DMS114 treated with DMSO at 0.1 percent for 48 hours (cell line): ENCODE measurements around the gene SMIM32.

Experiments used
- DNase-seq: peaks from one replicate; lab custom pipeline; 2025; ENCODE audit not compliant: unreplicated experiment; lab: John Stamatoyannopoulos, UW

The SMIM32 gene

DNA sequence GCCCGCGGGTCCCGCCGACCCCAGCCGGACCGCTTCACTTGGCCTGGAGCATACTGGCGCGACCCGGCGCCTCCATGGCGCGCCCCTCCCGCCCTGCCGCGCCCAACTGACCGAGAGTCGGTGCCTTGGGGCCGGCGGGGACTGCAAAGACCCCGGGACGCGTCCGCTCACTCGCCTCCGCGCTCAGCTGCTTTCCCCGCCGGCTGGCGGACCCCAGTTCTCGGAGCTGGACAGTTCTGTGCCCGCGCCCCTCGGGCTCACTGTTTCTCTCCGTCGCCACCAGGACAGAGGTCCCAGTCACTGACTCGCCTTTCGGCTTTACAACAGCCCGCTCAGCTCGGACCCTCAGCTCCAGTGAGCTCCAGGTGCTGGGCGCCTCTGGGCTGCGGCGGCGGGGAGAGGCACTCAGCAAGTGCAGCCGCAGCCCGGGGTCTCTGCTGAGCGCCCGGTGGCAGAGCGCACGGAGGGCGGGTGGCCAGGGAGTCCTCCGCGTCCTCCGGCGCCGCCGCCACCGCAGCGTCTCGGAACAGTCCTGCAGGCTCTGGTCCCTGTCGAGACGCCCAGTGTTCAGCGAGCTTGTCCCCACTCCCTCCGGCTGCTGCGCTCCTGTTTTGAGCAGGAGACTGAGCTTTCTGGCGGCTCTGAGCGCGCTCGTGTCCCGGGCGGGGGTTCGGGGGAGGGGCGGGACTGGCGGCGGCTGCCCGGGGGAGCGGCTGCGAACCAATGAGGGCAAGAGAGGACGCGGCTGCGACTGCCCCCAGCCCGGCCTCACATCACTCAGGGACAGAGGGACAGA is at the start of gene SMIM32:
SMIM32 (minus strand) TSS at position 637 of the 796 bp plus-strand sequence. CDS start 638 bp downstream, outside the sequence.
- no peak for DNase-seq

DNA sequence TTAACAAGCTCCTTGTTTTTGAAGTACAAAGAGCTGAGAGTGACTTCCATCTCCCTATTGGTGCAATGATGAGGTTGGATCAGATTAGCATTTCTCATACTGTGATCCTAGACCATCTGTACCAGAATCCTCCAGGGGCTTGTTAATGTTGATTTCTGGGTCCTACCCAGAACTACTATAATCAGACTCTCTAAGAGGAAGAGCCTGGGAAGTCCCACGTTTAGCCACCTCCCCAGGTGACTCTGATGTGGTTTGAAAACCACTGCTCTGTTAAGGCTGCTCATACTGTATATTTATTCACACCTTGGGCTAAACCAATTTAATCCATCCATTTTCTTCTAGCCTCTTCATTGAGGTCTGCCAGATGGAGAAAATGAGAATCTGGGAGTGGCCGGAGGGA is 49.6 kb upstream of the SMIM32 start:
- DNase-seq: no peak

DNA sequence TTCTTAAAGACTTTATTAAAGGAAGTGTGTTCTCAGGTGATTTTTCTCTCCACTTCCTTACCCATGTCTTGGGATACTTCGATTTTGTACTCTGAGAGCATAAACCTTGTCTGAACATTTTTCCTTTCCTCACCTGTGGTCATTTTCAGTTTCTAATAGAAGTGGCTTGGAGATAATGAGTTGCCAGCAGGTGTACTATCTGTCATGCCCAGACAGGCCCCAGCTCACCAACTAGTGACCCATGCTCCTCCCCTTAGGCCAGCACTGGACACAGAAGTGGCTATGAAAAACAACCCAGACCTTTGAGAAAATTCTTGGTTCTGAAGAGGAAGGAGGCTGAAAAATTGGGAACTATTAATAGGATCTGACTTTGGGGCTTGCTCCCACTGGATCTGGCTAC is 49.2 kb upstream of the SMIM32 start:
- no peak for DNase-seq

DNA sequence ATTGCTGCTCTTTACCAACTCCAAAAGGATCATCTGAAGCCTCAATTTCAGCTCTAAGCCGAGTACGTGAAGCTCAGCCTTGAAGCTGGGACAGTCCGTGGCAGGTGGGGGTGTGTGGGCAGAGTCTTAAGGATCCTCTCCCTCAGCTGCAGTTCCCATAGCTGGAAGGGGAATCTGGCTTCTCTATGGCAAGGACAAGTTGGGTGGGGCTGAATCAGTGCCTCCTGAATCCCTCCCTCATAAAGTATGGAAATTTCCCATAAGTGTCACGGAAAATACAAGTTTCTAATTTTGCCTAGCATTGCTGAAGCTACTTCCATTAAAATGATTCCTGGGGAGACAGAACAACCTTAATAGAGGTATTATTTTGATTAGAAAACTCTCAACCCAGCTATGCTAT is 47.9 kb upstream of the SMIM32 start:
- DNase-seq: no peak

DNA sequence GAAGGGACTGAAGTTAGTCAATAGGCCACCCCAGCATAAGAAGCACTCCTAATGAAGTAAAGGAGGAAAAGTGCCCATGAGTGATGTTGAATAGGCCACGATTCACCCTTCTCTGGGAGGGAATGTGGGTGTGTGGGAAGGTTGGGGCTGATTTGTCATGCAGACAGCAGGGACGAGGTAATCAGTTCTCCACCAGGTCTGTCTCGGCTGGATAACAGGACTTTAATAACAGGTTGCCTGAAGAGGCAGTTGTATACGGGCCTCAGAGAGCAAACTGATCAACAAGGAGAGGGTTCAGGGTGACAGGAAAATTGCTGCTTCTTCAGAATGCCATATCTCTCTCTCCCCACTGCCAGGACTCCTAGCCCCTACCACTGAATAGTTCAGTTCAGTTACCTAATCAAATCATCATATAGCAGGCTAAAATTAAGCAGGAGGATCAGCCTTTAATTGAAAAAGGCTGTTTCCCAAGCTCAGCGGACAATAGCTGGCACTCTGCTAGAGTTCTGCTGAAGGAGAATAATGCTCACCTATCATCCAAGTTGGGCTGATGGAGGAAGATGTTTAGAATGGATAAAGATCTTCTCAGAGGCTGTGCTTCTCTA is 43.6 kb upstream of the SMIM32 start:
- no peak for DNase-seq

DNA sequence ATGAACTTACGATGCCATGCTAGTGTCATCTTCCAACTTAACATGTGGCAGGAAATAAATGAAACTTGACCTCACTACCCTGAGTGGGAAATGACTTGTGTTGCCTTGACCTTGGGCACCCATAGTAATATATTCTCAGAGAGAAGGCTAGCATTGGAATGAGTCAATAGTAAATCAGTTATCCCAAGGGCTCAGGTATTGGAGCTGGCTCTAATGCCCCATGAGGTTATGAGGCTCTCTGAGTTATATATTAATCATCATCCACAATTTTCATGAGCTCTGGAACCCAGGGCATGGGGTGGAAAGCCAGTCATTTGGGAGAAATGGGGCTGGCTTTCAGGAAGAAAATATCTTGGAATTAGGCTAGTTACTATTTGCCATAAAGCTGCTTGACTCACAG is 42.4 kb upstream of the SMIM32 start:
- no peak for DNase-seq

DNA sequence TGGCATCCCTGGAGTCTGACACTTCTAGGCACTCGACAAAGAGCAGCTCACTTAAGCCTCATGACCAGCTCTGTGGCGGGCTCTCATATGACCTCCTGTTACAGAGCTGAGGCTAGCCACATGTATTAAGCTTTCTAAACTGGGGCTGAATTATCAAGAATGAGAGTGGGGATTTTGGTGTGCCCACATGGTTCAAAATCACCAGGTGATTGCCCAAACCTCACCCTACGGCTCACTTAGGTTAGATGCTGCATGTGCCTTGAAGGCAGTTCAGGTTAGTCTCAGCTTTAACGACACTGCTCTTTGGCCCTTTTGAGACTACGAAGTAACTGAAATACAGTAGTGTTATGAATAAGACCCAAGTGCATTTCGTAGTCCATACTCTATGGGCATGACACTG is 39.4 kb upstream of the SMIM32 start:
- DNase-seq: no peak

DNA sequence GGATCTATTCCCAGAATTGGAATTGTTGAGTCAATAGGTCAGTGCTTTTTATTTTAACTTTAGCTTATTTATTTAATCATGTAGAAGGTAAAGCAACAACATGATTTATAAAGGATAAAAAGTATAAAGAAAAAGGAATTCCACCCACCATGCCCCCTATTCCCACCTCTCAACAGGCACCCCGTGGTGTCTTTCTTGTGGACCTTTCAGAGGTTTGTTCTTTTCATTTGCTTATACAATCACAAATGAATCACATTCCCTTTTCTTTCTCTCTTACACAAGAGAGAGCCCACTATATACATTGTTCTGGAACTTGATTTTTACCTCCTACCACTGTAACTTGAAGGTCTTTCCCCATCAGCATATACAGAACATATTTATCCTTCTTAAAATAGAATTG is 37.2 kb upstream of the SMIM32 start:
- DNase-seq: no peak

DNA sequence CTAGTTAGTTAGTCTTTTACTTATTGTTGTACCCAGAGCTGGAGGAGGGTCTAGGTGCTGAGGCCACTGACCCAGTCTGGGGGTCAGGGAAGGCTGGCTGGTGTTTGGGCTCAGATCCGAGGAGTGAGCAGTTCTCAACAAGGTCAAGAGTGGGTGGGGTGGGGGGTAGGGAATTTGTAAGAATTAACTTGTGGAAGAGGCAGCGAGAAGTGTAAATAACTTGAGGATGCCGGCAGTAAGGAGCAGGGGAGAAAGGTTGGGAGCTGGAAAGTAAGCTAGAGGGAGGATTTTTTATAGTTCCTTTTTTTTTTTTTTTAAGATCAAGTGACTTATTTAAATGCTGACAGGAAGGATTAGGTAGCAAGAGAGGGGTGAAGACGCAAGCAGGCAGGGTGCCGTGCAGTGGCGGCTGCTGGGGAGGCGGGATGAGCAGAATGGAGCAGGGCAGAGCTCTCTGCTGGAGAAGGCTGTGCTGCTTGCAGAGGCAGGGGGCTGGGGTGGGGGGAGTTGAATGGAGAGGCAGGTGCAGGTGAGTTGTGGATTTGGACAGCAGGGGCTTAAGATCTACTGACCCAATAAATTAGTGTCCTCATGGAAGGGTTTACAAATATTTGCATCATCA is 35.3 kb upstream of the SMIM32 start:
- DNase-seq: no peak

DNA sequence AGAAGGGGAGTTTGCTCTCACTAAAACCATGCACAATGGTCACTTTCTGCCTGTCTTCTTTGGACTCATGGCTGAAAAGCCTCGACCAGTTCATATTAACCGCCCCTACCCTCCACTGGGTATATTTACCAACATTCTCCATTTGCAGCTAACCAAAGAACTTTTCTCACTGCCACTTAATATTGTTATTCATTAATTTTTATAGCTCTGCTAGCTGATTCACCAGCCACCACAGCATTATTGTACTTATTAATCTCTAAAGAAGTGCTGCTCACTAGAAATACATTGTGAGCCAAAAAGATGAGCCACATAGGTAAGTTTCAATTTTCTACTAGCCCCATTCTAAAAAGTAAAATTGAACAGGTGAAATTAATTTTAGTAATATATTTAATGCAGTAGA is 33.4 kb upstream of the SMIM32 start:
- no peak for DNase-seq

DNA sequence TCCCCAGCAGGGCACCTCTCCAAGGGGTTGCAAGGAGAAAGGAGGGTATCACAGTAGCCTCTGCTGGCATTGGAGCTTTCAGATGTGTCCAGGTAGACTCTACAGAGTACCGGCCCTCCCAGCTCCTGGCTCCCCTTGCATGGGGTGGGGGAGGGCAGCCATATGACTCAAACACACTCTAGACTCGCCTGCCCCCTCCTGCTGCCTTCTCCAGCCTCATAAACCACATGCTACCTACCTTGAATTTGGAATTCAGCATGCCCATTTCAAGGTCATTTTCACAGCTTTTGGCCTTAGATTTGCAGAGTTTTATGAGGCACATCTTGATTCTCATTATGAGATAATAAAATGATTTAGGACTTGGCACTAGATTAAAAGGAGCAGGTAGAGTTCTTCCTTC is 32.8 kb upstream of the SMIM32 start:
- no peak for DNase-seq

DNA sequence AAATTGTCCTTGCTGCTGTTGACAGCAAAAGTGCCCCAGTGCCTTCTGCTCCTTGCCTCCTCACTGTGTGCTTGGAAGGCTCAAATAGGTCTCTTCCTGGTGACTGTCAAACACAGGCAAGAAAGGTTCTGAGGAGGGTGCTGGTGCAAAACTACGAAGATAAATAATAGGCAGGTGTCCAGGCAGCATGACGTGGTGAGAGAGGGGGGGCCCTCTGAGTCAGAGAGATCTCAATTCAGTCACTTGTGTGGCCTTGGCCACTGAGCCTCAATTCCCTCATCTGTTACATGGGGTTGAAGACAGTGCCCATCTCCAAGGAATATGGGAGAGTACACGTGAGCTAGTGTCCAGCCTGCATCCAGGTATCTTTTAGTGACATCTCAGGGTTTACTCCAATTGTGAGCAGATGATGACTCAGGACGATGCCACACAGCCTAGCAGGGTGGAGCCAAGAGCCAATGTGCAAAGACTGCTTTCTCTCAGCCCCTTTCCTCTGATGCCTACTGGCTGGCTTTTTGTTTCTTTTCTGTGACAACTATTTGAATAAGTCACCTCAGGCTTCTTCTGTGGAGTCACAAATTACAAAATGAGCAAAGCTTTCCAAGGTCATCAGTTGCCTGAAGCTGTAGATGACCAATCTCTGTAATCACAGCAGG is 29.7 kb upstream of the SMIM32 start:
- no peak for DNase-seq

DNA sequence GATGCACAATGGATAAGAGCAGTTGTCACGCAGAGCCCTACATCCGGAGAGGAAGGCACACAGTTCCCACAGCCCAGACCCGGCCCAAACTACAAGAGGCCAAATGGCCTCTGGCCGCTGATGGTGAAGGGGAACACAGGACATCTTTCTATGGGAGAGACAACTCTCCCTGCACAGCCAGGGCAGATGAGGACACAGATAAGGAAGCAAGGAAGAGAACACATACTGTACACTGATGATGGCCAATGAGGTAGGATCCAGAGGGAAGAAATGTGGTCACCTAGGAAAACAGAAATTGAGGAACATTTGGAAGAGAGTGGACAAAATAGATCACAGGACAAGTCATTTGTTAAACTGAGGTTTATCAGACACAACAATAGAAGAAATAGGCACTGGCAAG is 28.4 kb upstream of the SMIM32 start:
- DNase-seq: no peak

DNA sequence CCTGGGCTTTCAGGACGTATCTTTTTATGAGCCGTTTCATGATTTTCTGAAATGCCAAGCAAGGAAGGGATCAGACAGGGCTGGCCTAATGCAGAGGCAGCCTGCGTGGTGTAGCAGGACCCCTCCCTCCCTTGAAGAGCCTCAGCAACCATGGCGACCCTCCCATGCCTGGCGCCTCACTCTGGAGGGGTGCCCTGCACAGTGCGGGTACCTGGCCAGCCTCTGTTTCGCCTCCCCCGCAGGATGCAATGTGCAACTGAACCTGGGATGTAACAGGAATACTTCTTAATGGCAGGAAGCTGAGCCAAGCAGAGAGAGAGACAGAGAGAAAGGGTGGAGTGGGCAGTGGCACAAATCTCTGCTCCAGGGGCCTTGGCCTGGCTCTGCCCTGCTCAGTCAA is 23.3 kb upstream of the SMIM32 start:
- no peak for DNase-seq

DNA sequence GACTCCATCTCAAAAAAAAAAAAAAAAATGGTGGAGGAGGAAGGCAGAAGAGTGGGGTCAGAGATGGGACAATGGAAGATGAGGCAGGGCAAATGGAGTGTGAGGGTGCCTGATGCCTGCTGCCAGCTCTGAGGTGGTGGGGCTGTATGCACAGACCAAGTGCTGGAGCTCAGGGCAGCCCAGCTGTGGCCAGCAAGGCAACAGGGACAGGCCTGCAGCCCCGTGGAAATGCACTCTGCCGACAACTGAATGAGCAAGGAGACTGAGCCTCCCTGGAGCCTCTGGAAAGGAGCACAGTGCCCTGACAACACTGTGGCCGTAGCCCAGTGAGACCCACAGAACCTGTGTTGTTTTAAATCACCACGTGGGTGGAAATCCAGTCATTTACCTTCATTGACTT is 22.9 kb upstream of the SMIM32 start:
- no peak for DNase-seq

DNA sequence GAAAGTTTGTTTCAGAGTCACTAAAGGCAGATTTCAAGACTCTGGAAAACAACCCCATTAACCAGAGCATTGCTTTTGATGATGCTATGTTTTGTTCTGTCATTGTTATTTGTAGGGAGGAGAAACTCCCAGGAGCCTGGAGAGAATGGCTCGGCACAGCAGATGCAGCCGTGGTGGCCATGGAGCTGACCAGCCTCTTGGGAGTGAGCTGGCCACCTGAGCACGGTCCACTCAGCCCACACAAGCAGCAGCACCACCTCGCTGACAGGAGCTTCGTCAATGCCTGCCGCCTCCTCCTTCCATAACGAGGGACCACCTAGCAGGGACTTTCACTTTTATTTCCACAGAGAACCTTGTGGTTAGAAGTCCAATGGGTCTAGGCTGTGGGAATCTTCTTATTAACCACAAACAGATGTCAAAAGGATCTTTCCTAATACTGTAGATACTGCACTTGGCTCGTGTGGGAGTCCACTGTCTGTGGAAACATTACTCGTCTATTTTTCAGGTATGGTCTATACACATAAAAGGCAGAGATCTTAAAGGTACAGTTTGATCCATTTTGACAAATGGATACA is 21.0 kb upstream of the SMIM32 start:
- DNase-seq: no peak

DNA sequence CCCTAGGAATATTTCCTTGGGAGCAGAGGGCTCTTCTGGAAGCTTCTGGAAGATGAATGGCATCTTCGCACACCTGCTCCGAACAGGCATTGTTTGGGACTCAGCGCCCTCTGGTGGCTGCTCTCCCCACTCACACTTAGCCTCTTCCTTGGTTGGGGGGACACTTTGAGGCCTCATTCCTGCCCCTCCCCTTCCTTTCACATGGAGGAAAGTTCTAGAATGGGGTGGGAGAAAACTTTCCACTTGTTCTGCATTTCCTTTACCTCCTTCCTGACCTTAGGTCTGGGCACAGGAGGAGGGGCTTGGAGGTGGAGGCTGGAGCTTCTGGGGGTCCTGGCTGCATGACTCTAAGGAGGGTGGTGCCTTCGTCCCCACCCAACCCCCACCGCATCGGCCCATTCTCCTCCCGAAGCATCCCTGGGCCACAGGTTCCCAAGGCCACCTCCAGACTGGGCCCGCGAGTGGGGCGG is 19.3 kb upstream of the SMIM32 start:
- DNase-seq: peak; percentile 18

DNA sequence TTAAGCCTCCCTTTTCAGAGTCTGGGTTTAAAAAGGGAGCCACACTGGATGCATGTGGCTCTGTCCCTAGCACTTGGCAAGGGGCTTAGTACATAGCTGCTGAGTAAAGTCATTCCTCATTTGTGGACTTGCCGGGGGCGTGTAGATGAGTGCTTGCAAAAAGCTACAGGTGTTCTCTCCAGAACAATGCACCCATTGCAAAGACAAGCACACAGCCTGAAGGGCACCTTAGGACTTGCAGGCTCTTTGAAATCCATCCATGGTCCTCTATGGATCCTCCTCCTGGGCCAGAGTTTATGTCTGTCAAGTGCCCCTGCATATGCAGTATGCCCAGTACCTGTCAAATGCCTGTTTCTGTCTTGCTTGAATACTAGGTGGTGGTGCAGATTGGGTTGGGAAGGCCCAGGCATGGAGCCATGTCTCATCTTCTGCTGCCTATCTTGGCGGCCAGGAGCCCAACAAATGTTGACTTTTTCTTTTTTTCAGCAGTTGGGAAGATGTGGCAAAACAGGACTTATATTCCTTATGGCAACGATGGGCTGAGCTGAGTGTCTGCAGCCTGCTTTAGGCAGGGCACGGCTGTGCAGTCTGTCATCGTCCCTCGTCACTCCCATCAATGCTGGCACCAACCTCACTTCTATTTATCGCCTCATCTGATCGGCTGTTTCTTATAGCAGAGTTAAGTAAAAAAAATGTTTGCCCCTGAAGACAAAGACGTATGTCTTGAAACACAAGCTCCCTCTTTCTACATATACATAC is 18.5 kb upstream of the SMIM32 start:
- no peak for DNase-seq

DNA sequence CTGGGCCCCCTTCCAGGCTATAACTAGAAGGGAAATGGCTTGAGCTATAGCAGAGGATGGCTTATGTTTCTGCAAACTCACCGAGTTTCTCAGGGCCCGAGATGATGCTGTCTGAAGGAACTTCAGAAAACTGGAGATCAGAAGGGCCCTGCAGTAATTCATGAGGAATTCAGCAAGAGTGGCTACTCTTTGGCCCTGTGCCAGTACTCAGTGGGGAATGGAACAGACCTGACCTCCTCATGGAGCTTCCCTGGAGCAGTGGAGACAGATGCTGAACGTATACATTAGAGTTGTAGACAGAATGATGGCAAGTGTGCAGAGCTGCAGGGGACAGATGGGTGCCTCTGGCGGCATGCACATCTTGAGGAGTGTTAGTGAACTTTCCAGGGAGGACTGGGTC is 17.3 kb upstream of the SMIM32 start:
- no peak for DNase-seq

DNA sequence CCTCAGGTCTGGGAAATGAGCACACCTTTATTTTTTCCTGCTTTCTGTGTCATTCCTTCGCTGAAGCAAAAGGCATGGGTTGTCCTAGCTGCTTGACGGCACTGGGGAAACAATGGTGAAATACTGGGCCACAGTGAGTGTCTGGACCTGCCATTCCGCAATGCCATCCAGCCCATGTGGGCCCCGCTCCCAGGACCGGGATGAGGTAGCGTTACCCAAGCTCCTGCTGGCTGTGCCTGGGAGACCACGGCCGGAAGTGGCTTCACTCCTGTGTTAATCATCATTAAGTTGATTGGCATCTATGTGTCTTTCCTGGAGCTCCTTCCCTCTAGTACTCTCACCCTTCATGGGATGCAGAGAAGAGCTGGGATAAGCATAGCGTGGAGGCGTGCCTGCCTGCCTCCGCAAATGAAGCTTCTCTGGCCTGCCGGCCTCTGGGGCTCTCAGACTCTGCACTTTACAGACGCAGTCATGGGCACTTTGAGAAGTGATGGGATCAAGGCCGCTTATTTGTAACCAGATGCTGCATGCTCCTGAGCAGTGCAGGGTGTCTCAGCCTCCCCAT is 16.5 kb upstream of the SMIM32 start:
- no peak for DNase-seq
